ENCODE measurements around the gene ITPR3.

The ITPR3 gene

GRCh38 chr6:33724102-33725023 lies 103.2 kb downstream of the ITPR3 start:
- DNase-seq = no peak

GRCh38 chr6:33725222-33725621 lies 104.1 kb downstream of the ITPR3 start:
- DNase-seq = no peak

GRCh38 chr6:33725891-33726673 lies 105.0 kb downstream of the ITPR3 start:
- DNase-seq = no peak

- DNase-seq = no peak
Observed at GRCh38 chr6:33726696-33727095, 105.6 kb downstream of the ITPR3 start.

- DNase-seq = no peak
Observed at GRCh38 chr6:33727126-33727525, 106.0 kb downstream of the ITPR3 start.

GRCh38 chr6:33727932-33728331 lies 106.8 kb downstream of the ITPR3 start:
- DNase-seq = no peak

- no peak for DNase-seq
Observed at GRCh38 chr6:33728438-33728837, 107.3 kb downstream of the ITPR3 start.

GRCh38 chr6:33729059-33729458 lies 107.9 kb downstream of the ITPR3 start:
- DNase-seq = no peak

- no peak for DNase-seq
Observed at GRCh38 chr6:33730611-33731010, 109.5 kb downstream of the ITPR3 start.

- DNase-seq = no peak
Observed at GRCh38 chr6:33731035-33731434, 109.9 kb downstream of the ITPR3 start.

- DNase-seq = no peak
Observed at GRCh38 chr6:33731751-33732282, 110.7 kb downstream of the ITPR3 start.

- no peak for DNase-seq
Observed at GRCh38 chr6:33732385-33732784, 111.3 kb downstream of the ITPR3 start.

- no peak for DNase-seq
Observed at GRCh38 chr6:33732817-33733708, 111.9 kb downstream of the ITPR3 start.

- no peak for DNase-seq
Observed at GRCh38 chr6:33733709-33734007, 112.5 kb downstream of the ITPR3 start.

- no peak for DNase-seq
Observed at GRCh38 chr6:33735216-33735615, 114.1 kb downstream of the ITPR3 start.

- DNase-seq = no peak
Observed at GRCh38 chr6:33737267-33738026, 116.3 kb downstream of the ITPR3 start.

- no peak for DNase-seq
Observed at GRCh38 chr6:33738153-33738552, 117.0 kb downstream of the ITPR3 start.

GRCh38 chr6:33738879-33739278 lies 117.8 kb downstream of the ITPR3 start:
- no peak for DNase-seq

- DNase-seq = no peak
Observed at GRCh38 chr6:33739571-33739970, 118.4 kb downstream of the ITPR3 start.

GRCh38 chr6:33740204-33740608 lies 119.1 kb downstream of the ITPR3 start:
- no peak for DNase-seq

GRCh38 chr6:33740794-33741193 lies 119.7 kb downstream of the ITPR3 start:
- no peak for DNase-seq

GRCh38 chr6:33742092-33742491 lies 121.0 kb downstream of the ITPR3 start:
- DNase-seq = no peak

Measured in CD4-positive, alpha-beta T cell treated with Interleukin-4 for 4 hours (primary cell).